GM21529 (cell line): Measurements from ENCODE around the gene DCTPP1.

ENCODE experiments used
- ATAC-seq: cut with Tn5 transposase; IDR thresholded peaks from one replicate; pipeline ENCODE4 v1.9.1; 2021; ENCODE audit not compliant: unreplicated experiment

Gene DCTPP1

GRCh38 chr16:30447512-30448226 is 17.8 kb upstream of the DCTPP1 start:
- ATAC-seq, result no peak

DNA sequence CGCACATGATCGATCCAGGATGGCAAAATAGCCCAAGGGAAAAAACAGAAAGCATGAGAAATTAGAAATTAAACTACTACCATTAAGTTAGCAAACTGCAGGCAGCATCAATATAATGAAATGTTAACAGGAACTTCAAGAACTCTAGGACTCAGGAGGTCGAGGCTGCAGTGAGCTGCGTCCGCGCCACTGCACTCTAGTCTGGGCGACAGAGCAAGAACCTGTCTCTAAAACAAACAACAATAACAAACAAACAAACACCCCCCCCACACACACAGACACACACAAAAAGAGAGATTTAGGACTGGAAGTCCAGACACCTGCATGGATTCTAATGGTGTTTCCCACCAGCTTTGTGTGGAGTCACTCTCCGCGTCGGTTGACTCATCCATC is 16.4 kb upstream of the DCTPP1 start:
- no peak for ATAC-seq

DNA sequence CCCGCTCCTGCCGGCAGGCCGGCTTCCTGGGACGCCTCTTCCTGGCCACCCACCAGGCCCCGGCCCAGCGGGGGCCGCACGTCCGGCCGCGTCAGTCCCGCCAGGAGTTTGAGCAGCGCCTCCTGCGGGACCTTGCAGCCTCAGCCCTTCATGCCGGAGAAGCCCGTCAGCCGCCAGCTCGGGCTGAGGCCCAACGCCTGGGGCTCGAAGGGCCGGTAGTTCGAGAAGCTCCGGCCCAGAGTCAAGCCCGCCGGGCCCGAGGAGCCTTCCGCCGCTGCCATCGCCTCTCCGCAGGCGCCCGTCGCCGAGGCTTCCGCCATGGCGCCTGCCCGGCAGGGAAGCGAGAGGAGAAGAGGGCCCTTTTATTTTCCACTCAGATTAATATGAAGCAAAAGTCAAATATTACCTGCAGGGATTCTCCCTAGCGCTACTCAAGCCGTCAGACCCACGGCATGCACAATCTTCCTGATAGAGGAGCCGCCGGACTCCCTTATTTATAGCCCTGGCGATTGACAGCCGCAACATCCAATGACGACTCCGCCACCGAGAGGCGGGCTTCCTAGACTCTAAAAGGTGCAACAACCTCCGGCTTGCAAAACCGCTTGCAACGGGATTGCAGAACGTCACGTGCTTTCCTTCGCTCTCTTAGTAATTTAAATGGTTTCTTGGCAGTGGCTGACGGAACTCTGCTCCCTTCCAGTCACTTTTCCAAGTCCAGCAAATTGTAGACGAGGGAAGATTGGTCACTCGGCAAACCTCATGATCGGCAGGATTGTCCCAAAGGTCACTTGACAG is 15.8 kb upstream of the DCTPP1 start, which contains the start of gene SEPHS2:
TSS of gene SEPHS2 (minus strand) at position 467 of the 795 bp plus-strand sequence. CDS start at position 320, 147 bp downstream.
- ATAC-seq, result peak; percentile 85

DNA sequence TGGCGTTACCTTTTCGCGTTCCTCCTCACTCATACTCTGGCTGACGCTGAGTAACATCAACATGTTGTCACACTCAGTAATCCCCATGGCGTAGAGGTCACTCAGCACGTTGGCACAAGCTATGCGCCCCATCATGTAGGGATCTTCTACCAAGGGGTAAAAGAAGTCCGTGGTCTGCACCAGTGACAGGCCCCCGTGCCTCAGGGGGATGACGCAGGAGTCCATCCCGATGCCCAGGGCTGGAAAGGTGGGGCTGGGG is 15.2 kb upstream of the DCTPP1 start:
- peak; percentile 27 for ATAC-seq

DNA sequence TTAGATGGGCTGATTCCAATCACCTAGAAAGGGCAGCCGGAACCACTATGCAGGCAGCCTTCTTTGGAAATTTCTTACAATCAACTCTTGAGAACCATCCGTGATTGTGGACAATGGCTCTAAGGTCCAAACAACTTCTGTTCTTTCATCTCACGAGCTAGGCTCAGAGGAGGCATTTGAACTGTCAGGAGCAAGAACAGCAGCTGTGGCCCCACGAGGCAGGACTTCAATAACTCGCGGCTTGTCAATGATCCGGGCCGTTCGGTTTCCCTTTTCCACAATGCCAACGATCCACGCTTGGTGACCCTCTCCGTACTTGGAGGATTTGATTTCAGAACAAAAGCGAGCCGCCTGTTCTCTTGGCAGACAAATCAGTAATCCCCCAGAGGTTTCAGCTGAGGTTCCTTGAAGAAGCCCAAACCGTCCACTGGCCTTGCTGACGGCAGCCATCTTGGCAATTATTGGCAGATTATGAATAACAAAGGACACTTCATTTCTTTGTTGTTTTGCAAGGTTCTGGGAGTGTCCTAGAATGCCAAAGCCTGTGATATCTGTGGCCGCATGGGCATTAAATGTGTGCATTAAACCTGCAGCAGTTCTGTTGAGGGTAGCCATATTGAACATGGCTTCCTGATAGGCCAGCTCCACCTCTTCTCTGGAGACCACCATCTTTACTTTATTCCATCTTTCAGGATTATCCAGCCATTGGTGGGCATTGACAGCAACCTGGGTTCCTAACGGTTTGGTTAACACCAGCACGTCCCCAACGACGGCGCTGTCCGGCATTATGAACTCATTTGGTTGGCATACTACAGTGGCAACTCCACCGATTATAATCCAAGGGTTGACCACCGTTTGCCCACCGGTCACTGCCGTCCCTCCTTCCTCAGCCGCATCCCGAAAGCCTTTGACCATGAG is 14.7 kb upstream of the DCTPP1 start:
- no peak for ATAC-seq

DNA sequence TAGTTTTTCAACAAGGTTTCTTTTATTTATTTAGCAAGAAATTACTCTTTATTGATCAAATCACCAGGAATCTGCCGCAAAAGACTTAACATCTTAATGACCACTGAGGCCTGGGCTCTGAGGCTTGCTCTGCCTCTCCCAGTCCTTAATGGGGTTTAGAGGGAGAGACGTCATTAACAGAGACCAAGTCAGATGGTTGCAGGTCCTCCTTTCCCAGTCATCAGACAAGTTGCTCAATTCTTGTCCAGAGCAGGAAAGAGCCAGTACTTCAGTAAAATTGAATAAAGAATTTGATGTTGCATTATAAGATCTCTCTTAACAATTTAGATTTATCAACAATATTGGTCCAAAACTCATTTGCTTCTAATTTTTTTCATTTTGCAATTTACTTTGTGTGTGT is 13.8 kb upstream of the DCTPP1 start:
- no peak for ATAC-seq

GRCh38 chr16:30439720-30440348 is 10.0 kb upstream of the DCTPP1 start:
- no peak for ATAC-seq

DNA sequence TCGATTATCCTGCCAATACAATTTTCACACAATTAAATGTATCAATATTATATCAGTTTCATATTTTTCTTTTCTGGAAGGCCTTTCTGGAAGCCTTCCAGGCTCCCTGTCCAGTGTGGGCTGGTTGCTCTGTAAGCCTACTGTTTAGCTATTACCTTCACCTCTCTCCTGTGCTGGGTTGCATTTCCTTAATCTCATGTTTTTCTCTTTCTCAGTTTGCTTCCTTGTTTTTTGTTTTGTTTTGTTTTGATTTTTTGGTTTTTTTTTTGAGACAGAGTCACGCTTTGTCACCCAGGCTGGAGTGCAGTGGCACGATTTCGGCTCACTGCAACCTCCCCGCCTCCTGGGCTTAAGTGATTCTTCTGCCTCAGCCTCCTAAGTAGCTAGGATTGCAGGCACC is 9.0 kb upstream of the DCTPP1 start:
- no peak for ATAC-seq

GRCh38 chr16:30437511-30438046 is 7.7 kb upstream of the DCTPP1 start:
- no peak for ATAC-seq

DNA sequence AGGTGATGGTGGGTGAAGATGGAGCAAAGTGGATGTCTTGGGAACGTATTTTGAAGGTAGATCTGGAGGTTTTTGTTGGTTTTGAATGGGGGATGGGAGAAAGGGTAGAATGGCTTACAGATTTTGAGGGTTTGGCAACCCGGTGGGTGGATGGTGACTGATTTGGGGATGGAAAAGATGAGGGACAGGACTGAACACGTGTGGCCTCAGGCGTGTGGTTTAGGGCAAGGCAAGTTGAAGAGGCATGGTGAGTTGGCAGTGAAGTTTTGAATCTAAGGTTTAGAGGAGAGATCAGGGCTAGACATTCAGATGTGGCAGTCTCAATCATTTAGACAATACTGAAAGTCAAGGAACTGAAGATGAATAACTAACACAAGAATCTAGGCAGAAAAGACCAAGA is 5.0 kb upstream of the DCTPP1 start:
- no peak for ATAC-seq

- peak; percentile 6 for ATAC-seq
Observed at GRCh38 chr16:30430428-30430970, 669 bp upstream of the DCTPP1 start.

- peak; percentile 21 for ATAC-seq
Observed at GRCh38 chr16:30429418-30429677, 482 bp downstream of the DCTPP1 start.

- ATAC-seq, result no peak
Observed at GRCh38 chr16:30428055-30428454, 1.8 kb downstream of the DCTPP1 start.

GRCh38 chr16:30421010-30421409 is 8.8 kb downstream of the DCTPP1 start:
- no peak for ATAC-seq

DNA sequence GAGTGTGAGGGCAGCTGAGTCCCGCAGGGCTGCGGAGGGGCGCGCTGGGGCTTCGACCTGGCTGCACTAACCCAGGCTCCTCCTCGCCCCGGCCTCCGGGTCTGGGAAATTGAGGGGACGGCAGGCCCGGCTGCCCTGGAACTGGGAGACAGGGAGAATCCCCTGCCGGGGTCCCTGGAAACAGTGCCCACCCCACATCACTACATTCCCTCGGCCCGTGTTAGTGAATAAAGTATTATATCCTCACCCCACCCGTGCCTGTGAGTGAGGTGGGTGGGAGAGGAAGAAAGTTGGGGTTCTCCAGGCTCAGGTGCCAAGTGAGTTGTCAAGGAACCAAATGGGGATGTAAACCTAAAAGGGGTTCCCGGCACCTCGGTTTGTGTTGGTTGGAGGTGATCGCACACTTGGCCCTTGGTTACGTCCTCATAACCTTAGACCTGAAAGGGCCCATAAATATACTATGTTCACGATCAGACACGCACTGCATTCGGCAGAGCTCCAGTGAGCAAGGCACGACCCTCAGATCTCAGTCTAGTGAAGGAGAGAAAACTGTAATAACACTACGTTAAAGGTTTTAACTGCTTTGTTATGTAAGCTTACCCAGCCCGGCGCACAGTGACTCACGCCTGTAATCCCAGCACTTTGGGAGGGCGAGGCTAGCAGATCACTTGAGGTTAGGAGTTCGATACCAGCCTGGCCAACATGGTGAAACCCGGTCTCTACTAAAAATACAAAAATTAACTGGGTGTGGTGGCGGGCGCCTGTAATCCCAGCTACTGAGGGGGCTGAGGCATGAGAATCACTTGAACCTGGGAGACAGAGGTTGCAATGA is 11.3 kb downstream of the DCTPP1 start:
- ATAC-seq, result no peak

DNA sequence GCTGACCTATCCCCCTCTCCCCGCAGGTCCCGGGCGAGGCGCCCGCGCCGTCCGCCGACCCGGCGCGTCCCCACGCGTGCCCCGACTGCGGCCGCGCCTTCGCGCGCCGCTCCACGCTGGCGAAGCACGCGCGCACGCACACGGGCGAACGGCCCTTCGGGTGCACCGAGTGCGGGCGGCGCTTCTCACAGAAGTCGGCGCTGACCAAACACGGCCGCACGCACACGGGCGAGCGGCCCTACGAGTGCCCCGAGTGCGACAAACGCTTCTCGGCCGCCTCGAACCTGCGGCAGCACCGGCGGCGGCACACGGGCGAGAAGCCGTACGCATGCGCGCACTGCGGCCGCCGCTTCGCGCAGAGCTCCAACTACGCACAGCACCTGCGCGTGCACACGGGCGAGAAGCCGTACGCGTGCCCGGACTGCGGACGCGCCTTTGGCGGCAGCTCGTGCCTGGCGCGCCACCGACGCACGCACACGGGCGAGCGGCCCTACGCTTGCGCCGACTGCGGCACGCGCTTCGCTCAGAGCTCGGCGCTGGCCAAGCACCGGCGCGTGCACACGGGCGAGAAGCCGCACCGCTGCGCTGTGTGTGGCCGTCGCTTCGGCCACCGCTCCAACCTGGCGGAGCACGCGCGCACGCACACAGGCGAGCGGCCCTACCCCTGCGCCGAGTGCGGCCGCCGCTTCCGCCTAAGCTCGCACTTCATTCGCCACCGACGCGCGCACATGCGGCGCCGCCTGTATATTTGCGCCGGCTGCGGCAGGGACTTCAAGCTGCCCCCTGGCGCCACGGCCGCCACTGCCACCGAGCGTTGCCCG is 12.1 kb downstream of the DCTPP1 start:
- ATAC-seq, result peak; percentile 72

GRCh38 chr16:30416624-30417528 is 13.0 kb downstream of the DCTPP1 start:
- ATAC-seq, result peak; percentile 16

DNA sequence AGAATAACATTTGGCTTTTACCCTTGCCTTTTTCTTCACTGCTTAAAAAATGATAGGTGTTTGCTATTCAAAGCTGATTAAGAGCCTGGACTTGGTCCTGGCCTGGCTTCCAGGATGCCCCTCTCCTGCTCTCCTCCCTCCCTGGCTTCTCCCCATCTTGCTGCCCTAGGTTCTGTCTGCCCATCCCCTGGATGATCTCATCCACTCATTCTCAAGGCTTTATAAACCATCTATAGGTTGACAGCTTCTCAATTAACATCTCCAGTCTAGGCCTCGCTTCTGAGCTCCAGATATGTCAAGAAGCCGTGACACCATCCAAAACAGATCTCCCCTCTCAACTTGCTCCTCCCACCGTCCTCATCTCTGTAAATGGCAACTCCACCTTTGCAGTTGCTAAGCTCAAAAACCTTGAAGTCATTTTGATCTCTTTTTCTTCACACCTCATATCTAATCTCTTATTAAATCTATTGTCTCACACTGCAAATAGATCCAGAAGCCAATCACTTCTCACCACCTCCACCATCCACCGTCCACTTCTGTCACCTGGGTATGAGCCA is 13.7 kb downstream of the DCTPP1 start:
- no peak for ATAC-seq
